GM18907 (cell line): ENCODE measurements around the gene PCBP2.
A peak's percentile ranks its signal among the peaks of the same experiment; 100 is the strongest.

Experiments
- ATAC-seq: cut with Tn5 transposase; IDR thresholded peaks from one replicate; pipeline ENCODE4 v1.9.1; 2021; ENCODE audit warnings: mild to moderate bottlenecking, moderate library complexity; ENCODE audit not compliant: unreplicated experiment

PCBP2 gene

DNA sequence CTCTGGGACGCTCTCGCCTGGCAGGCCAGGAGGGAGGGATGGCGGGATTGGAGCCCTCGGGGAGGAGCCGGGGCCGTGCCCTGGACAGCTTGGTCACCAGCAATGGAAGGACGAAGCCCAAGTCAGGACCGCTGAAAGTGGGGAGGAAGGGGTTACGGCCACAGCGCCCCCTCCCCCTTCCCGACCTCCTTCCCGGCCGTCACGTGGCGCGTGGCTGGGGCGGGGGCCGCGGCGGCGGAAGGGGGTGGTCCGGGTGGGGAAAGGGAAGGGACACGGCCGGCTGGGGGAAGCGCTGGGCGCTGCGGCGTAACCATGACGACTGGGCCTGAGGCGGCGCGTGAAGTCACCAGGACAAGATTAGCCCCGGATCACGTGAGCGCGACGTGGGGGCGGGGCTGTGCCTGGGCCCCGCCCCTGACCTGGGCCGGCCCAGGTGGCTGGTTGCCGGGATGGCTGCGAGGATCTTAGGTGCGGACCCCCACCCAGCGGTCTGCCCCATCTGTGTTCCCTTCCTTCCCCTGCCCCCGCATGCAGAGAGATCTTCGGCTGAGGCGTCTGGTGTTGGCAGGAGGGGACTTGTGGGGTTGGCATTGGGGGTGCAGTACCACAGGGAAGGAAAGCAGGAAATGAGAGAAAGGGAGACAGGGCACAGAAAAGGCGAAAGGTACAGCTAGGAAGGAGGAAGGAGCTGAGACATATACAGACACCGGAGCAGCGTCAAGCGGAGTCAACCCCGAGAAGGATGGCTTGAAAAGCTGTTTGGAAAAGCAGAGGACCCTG, 41.1 kb downstream of the PCBP2 start:
- ATAC-seq, result peak; percentile 83

DNA sequence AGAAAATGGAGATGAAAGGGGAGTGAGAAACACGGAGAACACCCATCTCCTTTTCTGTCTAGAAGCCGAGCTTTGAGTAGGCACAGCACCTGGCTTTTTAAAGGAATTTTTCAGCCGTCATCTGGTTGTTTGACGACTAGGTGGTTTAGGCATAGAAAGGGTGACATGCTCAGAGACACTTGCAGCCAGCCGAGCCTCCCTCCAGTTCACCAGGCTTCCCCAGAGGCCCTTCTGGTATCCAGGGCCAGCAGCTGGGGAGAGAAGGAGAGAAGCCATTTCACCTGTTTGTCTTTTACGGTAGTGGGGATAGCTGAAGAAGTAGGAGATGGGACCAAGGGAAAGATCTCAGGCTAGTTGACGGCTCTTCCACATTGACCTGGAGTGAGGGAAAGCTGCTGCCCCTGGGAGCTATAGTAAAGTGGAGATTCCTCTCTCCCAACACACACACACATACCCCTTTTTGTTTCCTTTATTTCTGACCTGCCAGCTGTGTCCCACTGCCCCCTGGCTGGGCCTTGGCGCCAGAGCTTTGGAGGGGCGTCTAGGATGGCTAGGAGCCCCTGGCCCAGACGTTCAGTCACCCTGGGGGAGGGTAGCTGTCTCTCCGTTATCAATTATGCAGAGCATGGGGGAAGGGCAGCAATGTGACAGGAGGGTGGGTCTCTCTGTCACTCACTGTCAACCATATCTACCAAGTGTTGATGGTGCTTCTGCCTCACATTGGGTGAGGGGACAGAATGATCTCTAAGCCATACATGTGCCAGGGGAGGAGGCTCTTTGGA, 41.9 kb downstream of the PCBP2 start:
- ATAC-seq, result no peak

DNA sequence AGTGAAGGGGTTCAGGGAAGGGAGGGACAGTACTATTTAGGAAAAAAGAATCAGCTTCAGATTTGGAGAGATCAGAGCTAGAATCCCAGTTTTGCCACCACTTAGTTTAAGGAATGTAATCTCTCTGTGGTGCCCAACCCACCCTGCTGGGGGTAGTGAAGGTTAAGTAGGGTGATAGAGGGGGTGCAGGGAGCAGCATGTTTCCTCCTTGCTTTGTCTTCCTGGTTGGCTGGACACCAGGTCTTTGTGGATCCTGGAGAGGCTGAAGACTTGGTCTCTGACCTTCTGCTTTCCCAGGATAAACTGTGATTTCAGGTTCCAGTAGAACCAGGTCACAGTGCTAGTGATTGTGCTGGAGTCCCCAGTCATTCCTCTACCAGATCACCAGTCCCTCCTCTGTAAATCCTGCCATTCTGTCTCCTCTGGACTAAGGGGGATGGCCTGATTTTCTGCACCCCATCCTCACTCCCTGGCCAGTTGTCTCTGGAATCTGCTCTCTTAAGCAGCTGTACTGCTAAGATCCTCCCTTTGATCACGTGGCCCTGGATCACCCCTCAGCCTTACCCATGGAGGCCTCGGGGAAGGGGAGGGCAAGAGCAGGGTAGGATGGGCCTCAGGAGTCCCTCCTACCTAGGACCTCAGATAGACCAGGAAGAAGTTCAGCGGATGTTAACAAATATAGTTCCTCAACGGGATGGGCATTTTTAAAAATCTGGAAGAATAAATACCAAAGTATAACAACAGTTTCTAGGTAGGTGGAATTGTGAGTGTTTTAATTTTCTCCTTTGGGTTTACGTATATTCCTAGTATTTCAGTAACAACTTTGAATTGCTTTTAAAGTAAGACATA, 44.2 kb downstream of the PCBP2 start:
- no peak for ATAC-seq

GRCh38 chr12:53496752-53497032, 44.8 kb downstream of the PCBP2 start:
- ATAC-seq, result no peak

- no peak for ATAC-seq
These were observed 45.6 kb downstream of the PCBP2 start for GRCh38 chr12:53497461-53497860.

GRCh38 chr12:53498235-53498630, 46.3 kb downstream of the PCBP2 start:
- ATAC-seq, result no peak

DNA sequence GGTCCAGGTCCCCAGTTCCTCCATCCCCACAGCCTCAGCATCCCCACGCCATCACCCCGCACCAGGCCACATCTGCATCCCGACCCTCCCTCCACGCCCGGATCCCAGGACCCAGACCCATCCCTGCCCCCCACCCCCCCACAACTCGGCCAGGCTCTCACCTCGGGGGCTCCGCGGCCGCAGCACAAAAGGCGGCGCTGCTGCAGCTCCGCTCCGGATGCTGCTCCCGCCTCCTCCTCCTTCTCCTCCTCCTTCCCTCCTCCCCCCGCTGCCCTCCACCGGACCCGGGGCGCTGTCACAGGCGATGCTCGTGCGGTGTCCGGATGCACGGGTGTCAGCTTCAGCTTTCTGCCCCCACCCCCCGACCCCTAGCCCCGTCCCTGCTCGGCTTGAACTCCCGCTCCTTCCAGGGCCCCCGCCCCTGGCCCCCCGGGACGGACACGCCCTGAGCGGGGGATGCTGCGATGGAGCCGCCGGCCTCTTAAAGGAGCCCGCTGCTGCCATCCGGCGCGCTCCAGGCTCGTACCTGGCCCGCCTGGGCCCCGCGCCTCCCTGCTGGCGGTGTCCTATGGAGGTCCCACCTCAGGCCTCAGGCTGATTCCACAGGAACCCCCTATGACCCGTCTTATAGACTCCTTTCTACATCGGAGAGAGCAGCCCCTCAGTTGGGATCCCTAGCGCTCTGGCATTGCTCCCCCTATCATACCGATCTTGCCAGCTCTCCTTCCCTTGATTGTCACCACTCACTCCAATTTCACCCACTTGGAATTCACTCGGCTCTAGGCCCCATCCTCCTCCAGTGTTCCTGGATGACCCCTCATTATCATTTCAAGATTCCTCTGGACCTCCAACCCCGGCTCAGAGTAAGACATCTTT, 47.6 kb downstream of the PCBP2 start, which contains the start of gene MAP3K12:
TSS of gene MAP3K12 (minus strand) at position 193 of the 876 bp plus-strand sequence. CDS start 12,067 bp downstream, outside the sequence.
- ATAC-seq, result no peak

- no peak for ATAC-seq
These were observed 48.4 kb downstream of the PCBP2 start for GRCh38 chr12:53500142-53500775.

GRCh38 chr12:53500776-53501614, 49.1 kb downstream of the PCBP2 start, which contains the start of gene TARBP2:
Gene TARBP2, plus strand, starts transcription at chr12:53501283. Its CDS starts 126 bp downstream, at chr12:53501409.
- peak; percentile 83 for ATAC-seq

- no peak for ATAC-seq
These were observed 49.8 kb downstream of the PCBP2 start for GRCh38 chr12:53501615-53502181.

GRCh38 chr12:53502331-53502730, 50.4 kb downstream of the PCBP2 start:
- ATAC-seq, result no peak

GRCh38 chr12:53502983-53503728, 51.3 kb downstream of the PCBP2 start:
- ATAC-seq, result no peak

- ATAC-seq, result no peak
These were observed 52.4 kb downstream of the PCBP2 start for GRCh38 chr12:53504004-53504920.

DNA sequence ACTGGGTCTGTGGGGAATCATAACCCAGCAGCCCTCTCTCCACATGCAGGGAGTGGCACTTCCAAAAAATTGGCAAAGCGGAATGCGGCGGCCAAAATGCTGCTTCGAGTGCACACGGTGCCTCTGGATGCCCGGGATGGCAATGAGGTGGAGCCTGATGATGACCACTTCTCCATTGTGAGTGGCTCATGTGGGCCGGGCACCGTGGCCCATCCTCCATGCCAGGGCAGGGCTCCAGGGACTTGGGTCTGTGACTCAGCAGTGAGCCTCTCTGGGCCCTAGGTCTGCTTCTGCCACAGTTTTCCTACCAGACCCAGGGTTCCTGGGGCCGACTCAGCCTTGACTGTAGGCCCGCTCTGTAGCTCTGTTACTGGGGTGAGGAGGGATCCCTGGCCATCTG, 53.2 kb downstream of the PCBP2 start:
- no peak for ATAC-seq

GRCh38 chr12:53505555-53506449, 53.9 kb downstream of the PCBP2 start:
- no peak for ATAC-seq

DNA sequence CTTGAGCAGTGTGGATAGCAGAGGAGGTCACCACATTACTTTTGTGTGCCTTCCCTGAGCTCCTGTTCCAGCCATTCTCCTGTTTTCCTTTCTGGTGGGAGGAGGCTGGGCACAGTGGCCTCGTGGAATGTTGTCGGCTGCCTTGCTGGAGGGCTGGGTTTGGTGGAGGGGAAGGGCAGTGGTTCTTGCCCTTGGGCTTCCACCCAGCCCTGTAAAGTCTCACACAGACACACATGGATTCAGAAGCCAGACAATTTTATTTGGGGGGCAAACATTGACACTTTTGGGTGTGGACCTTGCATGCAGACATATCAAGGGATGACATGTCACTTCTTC, 54.5 kb downstream of the PCBP2 start:
- no peak for ATAC-seq
